BLaER1 treated with 17β-estradiol and CSF1 and Interleukin-3, amounts not matched to agents 10 nM and 100 nM (cell line): Measurements from ENCODE around the gene CLCN1.

Experiments used
- H3K27ac ChIP-seq, 11 experiments: shearing (Covaris generic); formaldehyde crosslinking; 2 replicates each; pipeline ENCODE4 v1.8.1; 2022
- H3K27me3 ChIP-seq, 11 experiments: shearing (Covaris generic); formaldehyde crosslinking; 2 replicates each; pipeline ENCODE4 v1.8.1; 2022
- H3K36me3 ChIP-seq, 11 experiments: shearing (Covaris generic); formaldehyde crosslinking; 2 replicates each; pipeline ENCODE4 v1.8.1; 2022
- H3K4me1 ChIP-seq, 10 experiments: shearing (Covaris generic); formaldehyde crosslinking; 2 replicates each; pipeline ENCODE4 v1.8.1; 2022
- H3K4me2 ChIP-seq, 11 experiments: shearing (Covaris generic); formaldehyde crosslinking; 2 replicates each; pipeline ENCODE4 v1.8.1; 2022
- H3K4me3 ChIP-seq, 10 experiments: shearing (Covaris generic); formaldehyde crosslinking; 2 replicates each; pipeline ENCODE4 v1.8.1; 2022
- H3K9ac ChIP-seq, 11 experiments: shearing (Covaris generic); formaldehyde crosslinking; 2 replicates each; pipeline ENCODE4 v1.8.1; 2022
- H3K9me3 ChIP-seq, 11 experiments: shearing (Covaris generic); formaldehyde crosslinking; replicated peaks in 1 of 11; 2 replicates each; pipeline ENCODE4 v1.8.1; 2022
- H4K20me1 ChIP-seq, 11 experiments: shearing (Covaris generic); formaldehyde crosslinking; 2 replicates each; pipeline ENCODE4 v1.8.1; 2022
- Cebpa-rat ChIP-seq, 11 experiments: shearing (Covaris generic); IDR thresholded peaks; 2 replicates each; pipeline ENCODE4 v1.8.1; 2022

Gene CLCN1

DNA sequence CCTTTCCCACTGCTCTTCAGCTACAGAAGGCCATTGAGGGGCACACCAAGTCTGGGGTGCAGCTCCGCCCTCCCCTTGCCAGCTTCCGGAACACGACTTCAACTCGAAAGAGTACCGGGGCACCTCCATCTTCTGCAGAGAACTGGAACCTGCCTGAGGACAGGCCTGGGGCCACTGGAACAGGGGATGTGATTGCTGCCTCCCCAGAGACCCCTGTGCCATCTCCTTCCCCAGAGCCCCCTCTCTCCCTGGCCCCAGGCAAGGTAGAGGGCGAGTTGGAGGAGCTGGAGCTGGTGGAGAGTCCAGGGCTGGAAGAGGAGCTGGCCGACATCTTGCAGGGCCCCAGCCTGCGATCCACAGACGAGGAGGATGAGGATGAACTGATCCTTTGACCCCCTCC is 35.7 kb downstream of the CLCN1 start:
- TF ChIP-seq Cebpa-rat (IDR thresholded peaks at IDR 0.05), result no peak
- peaks cover 0 to 4% (median 0%) of the 10 kb centered on the region in 11 experiments; a peak in 3 of 22 replicates for H3K36me3 ChIP-seq
- H3K27me3 ChIP-seq, result no peaks in the 10 kb centered on the region
- H3K4me2 ChIP-seq, result no peak overlapping the region
- H3K27ac ChIP-seq, result no peak overlapping the region
- H3K9ac ChIP-seq, result no peak overlapping the region
- peaks cover 0 to 4% (median 0%) of the 10 kb centered on the region in 11 experiments; a peak in 1 of 22 replicates for H3K9me3 ChIP-seq
- H3K4me3 ChIP-seq, result no peak overlapping the region
- H3K4me1 ChIP-seq, result peaks cover 0 to 9% (median 0%) of the 10 kb centered on the region in 10 experiments; a peak in 3 of 20 replicates
- no peaks in the 10 kb centered on the region for H4K20me1 ChIP-seq

DNA sequence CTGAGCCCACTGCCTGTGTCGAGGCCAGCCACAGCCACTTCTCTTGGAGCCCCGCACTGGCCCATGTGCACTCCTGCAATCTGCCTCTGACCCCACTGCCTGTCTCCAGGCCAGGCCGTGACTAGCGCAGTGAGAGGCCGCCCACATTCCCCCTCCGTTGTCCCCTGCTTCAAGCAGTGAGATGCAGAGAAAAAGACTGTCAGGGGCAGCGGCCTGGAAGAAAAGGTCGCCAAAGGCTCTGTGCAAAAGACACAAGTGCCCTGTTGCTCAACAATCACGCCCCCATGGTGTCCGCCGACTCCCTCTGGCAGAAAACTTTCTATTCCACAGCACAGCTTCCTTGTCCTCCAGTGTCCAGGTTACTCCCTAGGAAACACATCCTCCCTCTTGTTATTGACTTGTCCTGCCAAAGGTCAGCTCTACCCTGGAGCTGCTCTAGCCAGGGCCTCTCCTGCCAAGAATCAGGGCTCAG is 36.7 kb downstream of the CLCN1 start:
- Histone ChIP-seq H3K36me3 (peaks cover 0 to 10% (median 0%) of the 10 kb centered on the region in 11 experiments; a peak in 3 of 22 replicates), H3K9me3 (peaks cover 0 to 4% (median 0%) of the 10 kb centered on the region in 11 experiments; a peak in 1 of 22 replicates), H3K4me2 (no peak overlapping the region), H3K27me3 (peaks cover 0 to 1% (median 0%) of the 10 kb centered on the region in 11 experiments; a peak in 6 of 22 replicates), H3K4me3 (no peak overlapping the region), H3K4me1 (peaks cover 0 to 9% (median 0%) of the 10 kb centered on the region in 10 experiments; a peak in 3 of 20 replicates), H4K20me1 (no peaks in the 10 kb centered on the region), H3K27ac (no peak overlapping the region), H3K9ac (no peak overlapping the region)
- TF ChIP-seq Cebpa-rat (IDR thresholded peaks at IDR 0.05), result no peak

DNA sequence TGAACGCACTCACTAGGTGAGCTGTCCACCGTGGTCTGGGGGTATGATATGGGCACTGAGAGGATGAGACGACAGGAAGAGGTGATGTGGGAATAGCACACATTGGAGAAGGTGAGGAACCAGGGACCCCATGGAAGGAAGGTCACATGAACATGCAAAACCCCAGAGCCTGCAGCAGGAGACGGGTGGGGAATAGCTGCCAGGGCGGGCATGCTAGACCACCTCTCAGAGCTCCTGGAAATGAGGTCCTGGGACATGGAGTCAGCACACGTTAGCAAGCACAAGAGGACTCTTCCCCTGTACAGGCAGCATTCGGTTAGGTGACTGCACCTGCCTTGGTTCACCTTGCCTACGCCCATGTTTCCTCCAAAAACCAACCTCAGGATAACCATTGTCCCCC is 38.5 kb downstream of the CLCN1 start:
- H4K20me1 ChIP-seq, result no peaks in the 10 kb centered on the region
- peaks cover 0 to 4% (median 0%) of the 10 kb centered on the region in 11 experiments; a peak in 1 of 22 replicates for H3K9me3 ChIP-seq
- no peak overlapping the region for H3K4me3 ChIP-seq
- H3K27me3 ChIP-seq, result peaks cover 4 to 19% (median 18%) of the 10 kb centered on the region in 11 experiments; a peak in 21 of 22 replicates
- peaks cover 0 to 18% (median 10%) of the 10 kb centered on the region in 10 experiments; a peak in 15 of 20 replicates for H3K4me1 ChIP-seq
- H3K36me3 ChIP-seq, result peaks cover 0 to 10% (median 0%) of the 10 kb centered on the region in 11 experiments; a peak in 3 of 22 replicates
- H3K9ac ChIP-seq, result no peak overlapping the region
- H3K27ac ChIP-seq, result no peak overlapping the region
- H3K4me2 ChIP-seq, result peak overlapping the region in 2 of 11 experiments; percentile 18 to 24; a peak in 2 of 22 replicates
- no peak for TF ChIP-seq Cebpa-rat (IDR thresholded peaks at IDR 0.05)

DNA sequence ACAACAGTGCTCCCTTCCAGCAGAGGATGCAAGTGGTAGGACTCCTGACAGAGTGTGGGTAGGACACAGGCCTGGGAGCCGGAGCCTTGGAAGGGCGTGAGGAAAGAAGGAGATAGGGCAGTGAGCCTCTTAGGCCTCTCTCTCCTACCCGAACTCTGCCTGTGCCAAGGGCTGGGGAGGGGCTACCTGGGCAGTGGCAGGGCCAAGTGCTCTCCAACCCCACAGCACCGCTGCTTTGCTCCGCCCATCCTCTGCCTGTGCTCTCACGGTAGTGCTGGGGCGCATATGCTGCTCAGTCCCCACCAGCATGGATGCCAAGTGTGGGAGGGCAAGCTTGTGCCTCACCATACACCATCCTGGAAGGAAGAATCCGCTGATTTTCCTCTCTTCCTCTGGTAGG is 39.1 kb downstream of the CLCN1 start:
- Histone ChIP-seq H3K4me2 (no peak overlapping the region), H3K27ac (no peak overlapping the region), H4K20me1 (no peaks in the 10 kb centered on the region), H3K36me3 (peaks cover 0 to 10% (median 0%) of the 10 kb centered on the region in 11 experiments; a peak in 3 of 22 replicates), H3K9me3 (peaks cover 0 to 4% (median 0%) of the 10 kb centered on the region in 11 experiments; a peak in 1 of 22 replicates), H3K4me1 (peaks cover 0 to 18% (median 10%) of the 10 kb centered on the region in 10 experiments; a peak in 17 of 20 replicates), H3K27me3 (peaks cover 9 to 25% (median 24%) of the 10 kb centered on the region in 11 experiments; a peak in 21 of 22 replicates), H3K4me3 (no peak overlapping the region), H3K9ac (no peak overlapping the region)
- no peak for TF ChIP-seq Cebpa-rat (IDR thresholded peaks at IDR 0.05)

DNA sequence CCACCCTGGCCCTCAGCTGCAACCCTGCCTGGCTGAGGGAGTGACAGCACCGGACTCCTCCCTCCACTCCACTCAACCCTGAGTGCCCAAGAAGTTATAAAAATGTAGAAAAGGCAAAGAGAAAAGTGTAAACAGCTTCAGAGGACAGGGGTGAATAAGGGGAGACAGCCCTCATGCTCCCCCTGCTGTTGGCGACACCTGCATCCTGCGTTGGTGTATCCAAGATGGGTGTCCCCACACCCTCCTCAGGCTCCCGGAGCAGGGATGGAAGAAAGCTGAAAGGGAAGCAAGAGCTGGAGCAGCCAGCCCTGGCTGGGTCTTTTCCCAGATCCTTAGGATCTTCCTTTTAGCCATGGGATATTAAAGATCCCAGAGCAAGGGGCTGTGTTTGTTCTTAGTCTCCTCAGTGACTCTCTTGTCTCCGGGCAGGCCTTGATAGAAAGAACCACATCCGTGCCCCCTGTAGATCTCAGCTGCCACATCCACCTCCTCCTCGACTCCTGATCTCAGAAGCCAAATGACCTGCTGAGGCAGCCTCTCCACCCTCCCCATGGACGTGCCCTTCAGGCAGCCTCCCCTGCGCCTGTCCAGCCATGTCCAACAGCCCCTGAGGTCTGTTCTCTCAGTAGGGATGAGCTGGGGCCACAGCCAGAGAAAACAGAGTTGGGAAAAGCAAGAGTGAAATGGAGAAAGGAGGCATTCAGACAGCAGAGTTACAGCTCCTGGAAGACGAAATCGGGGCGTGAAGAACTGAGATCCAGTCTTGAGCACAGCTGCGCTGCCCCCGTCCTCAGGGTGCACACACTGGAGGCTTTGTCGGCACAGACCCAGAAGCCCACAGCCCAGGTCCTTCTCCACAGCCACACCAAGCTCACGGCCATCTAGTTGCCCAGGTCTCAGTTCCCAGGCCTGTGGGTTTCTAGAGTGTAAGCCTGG is 39.8 kb downstream of the CLCN1 start:
- Histone ChIP-seq H3K4me3 (no peak overlapping the region), H3K27ac (no peak overlapping the region), H4K20me1 (peaks cover 0 to 5% (median 0%) of the 10 kb centered on the region in 11 experiments; a peak in 3 of 22 replicates), H3K9me3 (peaks cover 0 to 4% (median 0%) of the 10 kb centered on the region in 11 experiments; a peak in 1 of 22 replicates), H3K36me3 (peaks cover 0 to 10% (median 0%) of the 10 kb centered on the region in 11 experiments; a peak in 3 of 22 replicates), H3K27me3 (peaks cover 17 to 33% (median 31%) of the 10 kb centered on the region in 11 experiments; a peak in 21 of 22 replicates), H3K4me1 (peaks cover 0 to 18% (median 11%) of the 10 kb centered on the region in 10 experiments; a peak in 17 of 20 replicates), H3K9ac (no peak overlapping the region), H3K4me2 (no peak overlapping the region)
- no peak for TF ChIP-seq Cebpa-rat (IDR thresholded peaks at IDR 0.05)

DNA sequence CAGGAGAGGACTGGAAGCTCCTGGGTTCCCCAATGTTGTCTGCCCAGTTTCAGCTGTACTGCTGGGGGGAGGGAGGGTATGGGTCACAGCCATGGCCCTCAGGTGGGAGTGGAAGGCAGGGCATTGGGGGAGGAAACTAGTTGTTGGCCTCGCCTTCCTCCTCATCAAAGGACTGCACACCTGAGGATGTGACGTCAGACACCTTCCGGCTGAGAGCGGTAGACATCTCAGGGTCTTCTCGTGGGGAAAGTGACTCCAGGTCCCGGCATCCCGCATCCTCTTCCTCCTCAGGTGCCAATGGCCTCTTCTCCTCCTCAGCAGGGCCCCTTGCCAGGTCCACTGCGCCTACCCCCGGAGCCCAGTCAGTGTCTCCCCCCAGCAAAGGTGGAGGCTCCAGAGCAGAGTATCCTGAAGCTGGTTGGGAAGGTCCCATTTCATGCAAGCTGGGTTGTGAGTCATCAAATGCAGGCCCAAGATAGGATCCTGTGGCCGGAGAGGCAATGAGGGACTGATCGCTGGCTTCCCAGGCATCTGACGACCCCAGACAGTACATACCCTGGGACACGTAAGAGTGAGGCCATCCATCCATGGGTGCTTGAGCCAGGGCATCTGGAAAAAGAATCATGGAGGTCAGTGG is 40.6 kb downstream of the CLCN1 start:
- TF ChIP-seq Cebpa-rat (IDR thresholded peaks at IDR 0.05), result no peak
- no peak overlapping the region for H3K4me3 ChIP-seq
- H4K20me1 ChIP-seq, result peaks cover 0 to 5% (median 0%) of the 10 kb centered on the region in 11 experiments; a peak in 3 of 22 replicates
- no peak overlapping the region for H3K9ac ChIP-seq
- H3K4me2 ChIP-seq, result no peak overlapping the region
- peaks cover 0 to 10% (median 0%) of the 10 kb centered on the region in 11 experiments; a peak in 3 of 22 replicates for H3K36me3 ChIP-seq
- peaks cover 0 to 20% (median 11%) of the 10 kb centered on the region in 10 experiments; a peak in 17 of 20 replicates for H3K4me1 ChIP-seq
- no peak overlapping the region for H3K27ac ChIP-seq
- peaks cover 0 to 4% (median 0%) of the 10 kb centered on the region in 11 experiments; a peak in 1 of 22 replicates for H3K9me3 ChIP-seq
- H3K27me3 ChIP-seq, result peaks cover 24 to 41% (median 39%) of the 10 kb centered on the region in 11 experiments

DNA sequence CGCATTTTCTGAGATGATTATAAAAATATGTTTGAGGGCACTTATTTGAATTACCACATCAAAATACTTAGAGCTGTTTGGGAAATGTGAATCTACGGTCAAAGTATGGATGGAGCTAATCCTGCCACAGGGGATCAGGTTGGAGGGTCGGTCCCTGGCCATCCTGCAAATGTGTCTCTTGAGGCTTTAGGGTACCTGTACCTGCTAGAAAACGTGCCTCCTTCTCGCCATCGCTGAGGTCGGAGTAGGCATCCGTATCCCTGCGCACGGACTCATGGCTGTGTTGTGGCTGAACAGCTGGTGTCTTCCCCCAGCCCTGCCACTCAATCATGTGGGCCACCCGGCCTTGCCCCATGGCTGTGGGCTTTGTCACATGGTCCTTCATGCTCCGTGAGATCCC is 42.7 kb downstream of the CLCN1 start:
- no peak overlapping the region for H3K4me3 ChIP-seq
- H3K4me1 ChIP-seq, result peaks cover 0 to 27% (median 12%) of the 10 kb centered on the region in 10 experiments; a peak in 16 of 20 replicates
- H3K27ac ChIP-seq, result no peak overlapping the region
- peaks cover 0 to 4% (median 0%) of the 10 kb centered on the region in 11 experiments; a peak in 1 of 22 replicates for H3K9me3 ChIP-seq
- H4K20me1 ChIP-seq, result peaks cover 0 to 14% (median 0%) of the 10 kb centered on the region in 11 experiments; a peak in 5 of 22 replicates
- peaks cover 45 to 62% (median 60%) of the 10 kb centered on the region in 11 experiments for H3K27me3 ChIP-seq
- TF ChIP-seq Cebpa-rat (IDR thresholded peaks at IDR 0.05), result no peak
- no peak overlapping the region for H3K9ac ChIP-seq
- peak overlapping the region in 8 of 11 experiments; percentile 27 to 52 (median 40); a peak in 15 of 22 replicates for H3K4me2 ChIP-seq
- peaks cover 0 to 10% (median 0%) of the 10 kb centered on the region in 11 experiments; a peak in 3 of 22 replicates for H3K36me3 ChIP-seq

DNA sequence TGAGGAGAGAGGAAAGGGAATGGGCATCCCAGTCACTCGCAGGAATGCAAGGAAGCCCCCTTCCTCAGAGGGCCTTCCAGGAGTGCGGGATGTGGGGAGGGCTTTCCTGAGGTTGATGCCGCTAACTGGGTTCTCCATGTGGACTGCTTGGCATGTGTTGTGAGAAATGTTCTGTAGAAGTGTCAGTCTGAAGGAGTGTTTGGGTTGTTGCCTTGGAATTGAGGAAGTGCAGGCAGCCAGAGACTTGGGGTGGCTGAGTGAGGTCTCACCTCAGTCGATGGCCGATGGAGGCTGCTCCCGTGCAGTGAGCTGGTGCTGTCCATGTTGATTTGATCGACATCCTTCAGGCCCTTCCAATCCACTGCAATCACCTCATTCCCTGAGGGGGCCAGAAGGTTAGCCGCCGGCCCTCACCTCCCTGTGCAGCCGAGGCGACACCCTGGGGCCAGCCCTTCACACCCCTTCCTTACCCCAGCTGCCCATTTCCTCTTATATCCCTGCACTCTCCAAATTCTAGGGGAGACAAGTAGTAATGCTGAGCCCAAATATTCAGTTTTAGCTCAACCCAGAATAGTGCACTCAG is 44.0 kb downstream of the CLCN1 start:
- peaks cover 0 to 19% (median 12%) of the 10 kb centered on the region in 10 experiments; a peak in 16 of 20 replicates for H3K4me1 ChIP-seq
- peaks cover 0 to 14% (median 0%) of the 10 kb centered on the region in 11 experiments; a peak in 5 of 22 replicates for H4K20me1 ChIP-seq
- 0 out of 22 replicates have a peak overlapping the region, but pooled peaks of 2 of the 11 experiments have one; percentile 37 to 38 for H3K4me2 ChIP-seq
- no peak for TF ChIP-seq Cebpa-rat (IDR thresholded peaks at IDR 0.05)
- H3K36me3 ChIP-seq, result peaks cover 0 to 10% (median 0%) of the 10 kb centered on the region in 11 experiments; a peak in 3 of 22 replicates
- no peak overlapping the region for H3K27ac ChIP-seq
- no peak overlapping the region for H3K4me3 ChIP-seq
- H3K27me3 ChIP-seq, result peaks cover 57 to 74% (median 72%) of the 10 kb centered on the region in 11 experiments
- H3K9me3 ChIP-seq, result peaks cover 0 to 4% (median 0%) of the 10 kb centered on the region in 11 experiments; a peak in 1 of 22 replicates
- no peak overlapping the region for H3K9ac ChIP-seq
